ENCODE results near the gene BRIP1. TPM values are rescaled to one million over a fixed set of nuclear protein-coding genes. Genes with fewer than 3 reads are reported as not detected.

The BRIP1 gene
- total RNA-seq, 2 donors from 2014 or later: 0.14 TPM

DNA sequence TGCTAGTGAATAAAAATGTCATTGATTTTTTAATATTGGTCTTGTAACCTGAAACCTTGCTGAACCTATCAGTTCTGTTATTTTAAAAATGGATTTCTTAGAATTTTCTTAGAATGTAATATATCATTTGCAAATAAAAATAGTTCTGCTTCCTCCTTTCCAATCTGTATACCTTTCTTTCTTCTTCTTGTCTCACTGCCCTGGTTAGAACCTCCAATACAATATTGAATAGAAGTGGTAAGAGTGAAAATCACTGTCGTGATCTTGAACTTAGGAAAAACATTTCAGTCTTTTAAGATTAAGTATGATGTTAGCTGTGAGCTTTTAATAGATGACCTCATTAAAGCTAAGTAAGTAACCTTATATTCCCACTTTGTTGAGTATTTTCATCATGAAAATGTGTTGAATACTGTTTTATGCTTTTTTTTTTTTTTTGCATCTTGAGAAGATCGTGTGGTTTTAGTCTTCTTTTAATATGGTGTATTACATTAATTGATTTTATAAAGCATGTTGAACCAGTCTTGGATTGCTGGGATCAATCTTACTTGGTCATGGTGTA, 167.5 kb downstream of the BRIP1 start:
- Histone ChIP-seq H3K4me1 (ENCODE audit: control insufficient read depth in 1 of 2, low read depth in 2 of 2) (no peaks in the 10 kb centered on the region), H3K4me3 (no peak overlapping the region), H3K9me3 (peaks cover 14% of the 10 kb centered on the region), H3K36me3 (no peaks in the 10 kb centered on the region), H3K27me3 (replicated peaks; ENCODE audit: insufficient read depth) (no peaks in the 10 kb centered on the region), H3K27ac (no peak overlapping the region)
- no peak for DNase-seq (ENCODE audit: low spot score)
- no peak for ATAC-seq (ENCODE audit: insufficient number of reproducible peaks, low FRiP score, low read depth)
- TF ChIP-seq, protein P1, sequence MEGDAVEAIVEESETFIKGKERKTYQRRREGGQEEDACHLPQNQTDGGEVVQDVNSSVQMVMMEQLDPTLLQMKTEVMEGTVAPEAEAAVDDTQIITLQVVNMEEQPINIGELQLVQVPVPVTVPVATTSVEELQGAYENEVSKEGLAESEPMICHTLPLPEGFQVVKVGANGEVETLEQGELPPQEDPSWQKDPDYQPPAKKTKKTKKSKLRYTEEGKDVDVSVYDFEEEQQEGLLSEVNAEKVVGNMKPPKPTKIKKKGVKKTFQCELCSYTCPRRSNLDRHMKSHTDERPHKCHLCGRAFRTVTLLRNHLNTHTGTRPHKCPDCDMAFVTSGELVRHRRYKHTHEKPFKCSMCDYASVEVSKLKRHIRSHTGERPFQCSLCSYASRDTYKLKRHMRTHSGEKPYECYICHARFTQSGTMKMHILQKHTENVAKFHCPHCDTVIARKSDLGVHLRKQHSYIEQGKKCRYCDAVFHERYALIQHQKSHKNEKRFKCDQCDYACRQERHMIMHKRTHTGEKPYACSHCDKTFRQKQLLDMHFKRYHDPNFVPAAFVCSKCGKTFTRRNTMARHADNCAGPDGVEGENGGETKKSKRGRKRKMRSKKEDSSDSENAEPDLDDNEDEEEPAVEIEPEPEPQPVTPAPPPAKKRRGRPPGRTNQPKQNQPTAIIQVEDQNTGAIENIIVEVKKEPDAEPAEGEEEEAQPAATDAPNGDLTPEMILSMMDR (IDR thresholded peaks at IDR 0.05): no peak

DNA sequence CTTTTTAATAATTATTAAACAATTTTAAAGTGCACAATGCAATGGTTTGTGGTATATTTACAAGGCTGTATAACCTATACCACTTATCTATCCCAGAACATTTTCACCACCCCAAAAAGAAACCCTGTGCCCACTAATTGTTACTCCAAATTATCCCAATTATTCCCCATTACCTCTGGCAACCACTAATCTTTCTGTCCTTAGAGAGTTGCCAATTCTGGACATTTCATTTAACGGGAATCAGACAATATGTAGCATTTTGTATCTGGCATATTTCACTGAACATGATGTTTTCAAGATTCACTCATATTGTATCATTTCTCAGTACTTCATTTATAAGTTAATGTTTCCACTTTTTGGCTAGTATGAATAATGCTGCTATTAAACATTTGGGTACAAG, 169.2 kb downstream of the BRIP1 start:
- ATAC-seq (ENCODE audit: insufficient number of reproducible peaks, low FRiP score, low read depth): no peak

DNA sequence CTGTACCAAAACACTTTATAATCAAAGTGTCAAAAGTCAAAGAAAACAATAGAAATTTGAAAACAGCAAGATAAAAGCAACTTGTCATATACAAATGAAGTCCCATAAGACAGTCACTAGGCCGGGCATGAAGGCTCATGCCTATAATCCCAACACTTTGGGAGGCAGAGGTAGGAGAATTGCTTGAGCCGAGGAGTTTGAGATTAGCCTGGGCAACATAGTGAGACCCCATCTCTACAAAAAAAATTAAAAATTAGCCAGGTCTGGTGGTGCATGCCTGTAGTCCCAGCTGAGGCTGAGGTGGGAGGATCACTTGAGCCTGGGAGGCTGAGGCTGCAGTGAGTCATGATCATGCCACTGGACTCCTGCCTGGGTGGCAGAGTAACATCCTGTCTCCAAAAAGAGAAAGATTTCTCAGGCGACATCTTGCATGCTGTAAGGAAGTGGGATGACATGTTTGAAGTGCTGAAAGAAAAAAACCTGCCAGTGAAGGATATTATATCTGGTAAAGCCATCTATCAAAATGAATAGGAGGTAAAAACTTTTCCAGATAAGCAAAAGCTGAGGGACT, 173.6 kb downstream of the BRIP1 start:
- H3K27ac ChIP-seq: no peak overlapping the region
- no peaks in the 10 kb centered on the region for H3K9me3 ChIP-seq
- H3K27me3 ChIP-seq (replicated peaks; ENCODE audit: insufficient read depth): no peaks in the 10 kb centered on the region
- DNase-seq (ENCODE audit: low spot score) (no peak), ATAC-seq (ENCODE audit: insufficient number of reproducible peaks, low FRiP score, low read depth) (no peak)
- H3K4me3 ChIP-seq: no peak overlapping the region
- no peaks in the 10 kb centered on the region for H3K36me3 ChIP-seq
- no peaks in the 10 kb centered on the region for H3K4me1 ChIP-seq (ENCODE audit: control insufficient read depth in 1 of 2, low read depth in 2 of 2)
- TF ChIP-seq, protein P1 (IDR thresholded peaks at IDR 0.05): no peak

More for the DNA sequence above, 169.2 kb downstream of the BRIP1 start:
- TF ChIP-seq, protein P1 (IDR thresholded peaks at IDR 0.05): no peak
- no peaks in the 10 kb centered on the region for H3K9me3 ChIP-seq
- no peak overlapping the region for H3K27ac ChIP-seq
- H3K4me3 ChIP-seq: no peak overlapping the region
- no peaks in the 10 kb centered on the region for H3K4me1 ChIP-seq (ENCODE audit: control insufficient read depth in 1 of 2, low read depth in 2 of 2)
- no peak for DNase-seq (ENCODE audit: low spot score)
- no peaks in the 10 kb centered on the region for H3K36me3 ChIP-seq
- H3K27me3 ChIP-seq (replicated peaks; ENCODE audit: insufficient read depth): no peaks in the 10 kb centered on the region

DNA sequence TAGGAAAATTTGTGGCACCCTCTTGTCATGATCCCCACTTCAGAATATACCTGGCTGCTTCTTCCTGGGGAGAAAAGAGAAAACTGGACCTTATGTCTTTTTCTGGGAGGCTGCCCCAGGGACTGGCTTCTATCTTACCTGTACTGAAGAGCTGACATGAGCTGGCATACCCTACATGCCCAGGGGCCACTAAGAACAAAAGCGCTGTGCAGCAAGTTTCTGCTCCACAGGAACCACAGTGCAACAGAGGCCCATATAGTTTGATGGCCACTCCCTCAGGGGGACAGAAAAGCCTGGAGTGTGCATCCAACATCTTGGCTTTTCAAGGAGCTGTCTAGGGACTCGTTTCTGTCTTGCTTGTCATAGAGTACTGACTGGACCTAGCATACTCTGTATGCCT, 175.6 kb downstream of the BRIP1 start:
- Histone ChIP-seq H3K9me3 (no peaks in the 10 kb centered on the region), H3K27me3 (replicated peaks; ENCODE audit: insufficient read depth) (no peaks in the 10 kb centered on the region), H3K4me3 (no peak overlapping the region), H3K27ac (no peak overlapping the region), H3K36me3 (no peaks in the 10 kb centered on the region), H3K4me1 (ENCODE audit: control insufficient read depth in 1 of 2, low read depth in 2 of 2) (no peaks in the 10 kb centered on the region)
- DNase-seq (ENCODE audit: low spot score) (no peak), ATAC-seq (ENCODE audit: insufficient number of reproducible peaks, low FRiP score, low read depth) (no peak)
- TF ChIP-seq, protein P1 (IDR thresholded peaks at IDR 0.05): no peak

DNA sequence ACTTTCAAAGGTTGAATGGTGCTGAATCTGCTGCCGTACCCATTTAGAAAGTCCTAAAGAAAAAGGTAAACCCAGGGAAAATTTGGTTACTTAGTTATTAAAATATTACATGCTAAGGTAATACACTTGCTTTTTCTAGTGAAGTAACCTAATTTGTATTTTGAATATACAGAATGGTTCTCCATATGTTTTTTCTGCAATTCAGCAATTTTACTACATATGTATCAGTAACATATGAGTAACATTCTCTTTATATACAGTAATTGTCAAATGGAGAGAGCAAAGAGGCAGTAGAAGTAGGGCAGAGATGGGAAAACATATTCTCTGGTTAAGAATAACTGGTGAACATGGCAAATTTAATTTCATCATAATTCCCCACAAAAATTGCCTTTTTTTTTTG, 177.2 kb downstream of the BRIP1 start:
- Histone ChIP-seq H3K27me3 (replicated peaks; ENCODE audit: insufficient read depth) (no peaks in the 10 kb centered on the region), H3K36me3 (no peaks in the 10 kb centered on the region), H3K9me3 (no peaks in the 10 kb centered on the region), H3K27ac (no peak overlapping the region), H3K4me3 (no peak overlapping the region), H3K4me1 (ENCODE audit: control insufficient read depth in 1 of 2, low read depth in 2 of 2) (no peaks in the 10 kb centered on the region)
- no peak for ATAC-seq (ENCODE audit: insufficient number of reproducible peaks, low FRiP score, low read depth)
- no peak for DNase-seq (ENCODE audit: low spot score)
- TF ChIP-seq, protein P1 (IDR thresholded peaks at IDR 0.05): no peak
